H1 (cell line): ENCODE measurements around the gene OGFOD1. TPM values are rescaled to one million over a fixed set of nuclear protein-coding genes. Genes with fewer than 3 reads are reported as not detected.

Experiments
- CBX5 ChIP-seq: fragments of 300-800, 300-1000 bp; sonication (generic); IDR thresholded peaks from 2 replicates; pipeline ENCODE4 v1.7.1; 2016; ENCODE audit warnings: antibody characterized with exemption, low read length, low read depth
- CEBPB ChIP-seq: IDR thresholded peaks from 2 replicates; pipeline ENCODE4 v1.6.1; 2012; ENCODE audit warnings: low read depth, low read length
- KDM5A ChIP-seq: fragments of 200-600 bp; IDR thresholded peaks from 2 replicates; pipeline ENCODE4 v1.7.1; 2012; ENCODE audit warnings: mild to moderate bottlenecking, low read length, inconsistent platforms, mixed read lengths
- SP2 ChIP-seq: IDR thresholded peaks from 2 replicates; pipeline ENCODE4 v1.6.1; 2012; ENCODE audit warnings: mild to moderate bottlenecking, low read length, inconsistent platforms
- SUZ12 ChIP-seq: fragments of 200-600 bp; sonication (generic); IDR thresholded peaks from 2 replicates; pipeline ENCODE4 v1.6.1; 2012; ENCODE audit warnings: mild to moderate bottlenecking, inconsistent platforms, low read length, moderate library complexity, mixed read lengths
- TBP ChIP-seq: IDR thresholded peaks from 2 replicates; pipeline ENCODE4 v1.6.1; 2011; ENCODE audit warnings: low read depth, low read length, improper control_type of control experiment
- polyA plus RNA-seq, 7 experiments: library from polyadenylated mRNA; depleted of rRNA in 3 of 7; stranded (reverse) in 5 of 7; unstranded in 2 of 7; fragments of >200 nt in 5 of 7; fragments of 200-250 nt in 2 of 7; gene quantifications; 1 replicate in 5 of 7; 2 replicates in 1 of 7; 4 replicates in 1 of 7; pipeline versions ENCODE4 v1.2.1 to v1.2.3, GENCODE V29; 2011 to 2013; ENCODE audit warnings: missing spikeins in 2 of 7, mixed read lengths in 2 of 7
- total RNA-seq: library from RNA; stranded (reverse); fragmentation: NEBNext Ultra II Directional; extraction: Animal tissue kit (Norgen Biotek cat#: 25700); gene quantifications from 2 replicates; pipeline ENCODE4 v1.2.1, GENCODE V29; 2021

Gene OGFOD1
- total and polyA plus RNA-seq, 2 of the 8 experiments (the other 6 are each of a cell fraction or from before 2014, with no cell fraction given): 24.6 to 61.4 TPM

DNA sequence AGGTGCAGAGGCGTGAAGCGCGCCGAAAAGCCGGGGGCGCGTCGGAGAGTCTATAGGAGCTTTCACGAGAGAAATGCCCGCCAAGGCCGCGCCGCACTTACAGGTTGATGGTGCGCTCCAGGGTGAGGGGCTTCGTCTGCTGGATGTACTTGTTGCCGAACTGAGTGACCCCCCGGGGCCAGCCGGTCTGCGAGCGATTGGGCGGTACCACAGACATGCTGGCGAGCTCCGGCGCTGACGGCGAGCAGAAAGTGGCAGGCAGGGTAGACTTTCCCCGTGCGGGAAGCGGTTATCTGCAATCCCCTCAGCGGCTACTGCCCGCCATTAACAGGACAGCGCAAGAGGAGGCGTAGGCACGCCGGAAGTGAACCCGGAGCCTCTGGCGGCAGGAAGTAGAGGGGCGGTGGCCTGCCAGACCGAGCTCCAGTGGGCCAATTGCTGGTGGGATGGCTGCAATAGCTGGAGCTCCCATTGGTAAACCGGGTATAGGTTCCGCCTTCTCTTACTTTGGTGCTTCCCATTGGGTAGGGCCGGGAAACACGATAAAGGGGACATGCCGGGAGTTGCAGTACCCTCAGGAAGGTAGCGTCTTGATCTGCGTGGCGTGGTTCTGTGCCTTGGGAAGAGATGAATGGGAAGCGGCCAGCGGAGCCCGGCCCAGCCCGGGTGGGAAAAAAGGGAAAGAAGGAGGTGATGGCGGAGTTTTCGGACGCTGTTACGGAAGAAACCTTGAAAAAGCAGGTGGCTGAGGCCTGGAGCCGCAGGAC lies at the start of gene OGFOD1, which contains the start of gene NUDT21 (continued):
- TF ChIP-seq CBX5 (no peak), TBP (peak; percentile 68), SUZ12 (no peak), CEBPB (no peak), KDM5A (no peak; the same call in none of the 2 replicates), SP2 (peak; percentile 69)
